Endothelial cell of umbilical vein (primary cell): ENCODE measurements around the gene KMT5B. TPM values are rescaled to one million over a fixed set of nuclear protein-coding genes. Genes with fewer than 3 reads are reported as not detected.

Source experiments
- BruUV-seq: library from RNA; stranded (reverse); fragments of 400-500 nt; replicated peaks from 2 replicates; lab custom pipeline; 2021; lab: Mats Ljungman, UMichigan
- CTCF ChIA-PET: fragments of 300-600, 350-600 bp; sonication (Branson Sonifier 250); formaldehyde crosslinking; loops from one replicate; lab custom pipeline; 2021; ENCODE audit warnings: antibody characterized with exemption, inconsistent platforms; lab: Charles Lee
- POLR2A ChIA-PET: fragments of 300-600, 350-600 bp; sonication (Branson Sonifier 250); formaldehyde crosslinking; loops from one replicate; lab custom pipeline; 2021; ENCODE audit warnings: antibody characterized with exemption, inconsistent platforms; lab: Charles Lee
- DNase-seq: peaks from one replicate; pipeline ENCODE4 v3.0.0-alpha.2; 2011; ENCODE audit warnings: low read depth, low spot score
- FAIRE-seq: peaks from 2 replicates; lab custom pipeline; 2011; peaks lifted over from hg19 to GRCh38; lab: Jason Lieb, UNC
- H2AFZ ChIP-seq: 2 replicates; pipeline ENCODE4 v1.6.0; 2012; ENCODE audit warnings: low read depth, low read length, control low read depth, inconsistent platforms
- H3K27ac ChIP-seq: 2 replicates; pipeline ENCODE4 v1.5.1; 2011; ENCODE audit warnings: low read depth, mild to moderate bottlenecking, control low read depth, low read length, moderate library complexity; ENCODE audit not compliant: insufficient read depth
- H3K27me3 ChIP-seq, 2 experiments: 2 replicates each; pipeline versions ENCODE4 v1.6.0 to v1.6.1; 2011; ENCODE audit warnings: low read length in 2 of 2, mixed read lengths in 1 of 2; ENCODE audit not compliant: control insufficient read depth in 2 of 2, insufficient read depth in 2 of 2
- H3K36me3 ChIP-seq, 2 experiments: 2 replicates in 1 of 2; 3 replicates in 1 of 2; pipeline ENCODE4 v1.5.1; 2011; ENCODE audit warnings: low read length in 2 of 2, mild to moderate bottlenecking in 1 of 2, moderate library complexity in 1 of 2; ENCODE audit not compliant: control insufficient read depth in 2 of 2, insufficient read depth in 2 of 2; ENCODE audit errors: extremely low read depth in 1 of 2
- H3K4me1 ChIP-seq: 3 replicates; pipeline ENCODE4 v1.5.1; 2011; ENCODE audit warnings: mild to moderate bottlenecking, low read length; ENCODE audit not compliant: control insufficient read depth, insufficient read depth; ENCODE audit errors: extremely low read depth
- H3K4me2 ChIP-seq: 2 replicates; pipeline ENCODE4 v1.6.1; 2011; ENCODE audit warnings: low read length, control low read depth, mixed read lengths; ENCODE audit not compliant: insufficient read depth
- H3K4me3 ChIP-seq, 3 experiments: fragments of 200-600 bp in 1 of 3; sonication (generic), shearing (Covaris generic) in 1 of 3; replicated peaks in 1 of 3; 2 replicates each; pipeline ENCODE4 v1.5.1; 2011 to 2016; ENCODE audit warnings: control low read depth in 3 of 3, low read length in 3 of 3, mild to moderate bottlenecking in 2 of 3, inconsistent platforms in 1 of 3, low read depth in 1 of 3, moderate library complexity in 1 of 3; ENCODE audit not compliant: insufficient read depth in 1 of 3
- H3K79me2 ChIP-seq: 2 replicates; pipeline ENCODE4 v1.6.0; 2012; ENCODE audit warnings: low read length, inconsistent platforms; ENCODE audit not compliant: control insufficient read depth, insufficient read depth
- H3K9ac ChIP-seq: replicated peaks from 2 replicates; pipeline ENCODE3; 2011; ENCODE audit warnings: low read length, control low read depth; ENCODE audit not compliant: insufficient read depth; ENCODE audit errors: extremely low read depth
- H3K9me1 ChIP-seq: replicated peaks from 3 replicates; pipeline ENCODE4 v1.6.0; 2011; ENCODE audit warnings: mild to moderate bottlenecking, low read length; ENCODE audit not compliant: control insufficient read depth, insufficient read depth; ENCODE audit errors: extremely low read depth
- H3K9me3 ChIP-seq: replicated peaks from 2 replicates; pipeline ENCODE4 v1.5.1; 2012; ENCODE audit warnings: low read length, inconsistent platforms; ENCODE audit not compliant: control insufficient read depth, insufficient read depth
- H4K20me1 ChIP-seq: replicated peaks from 2 replicates; pipeline ENCODE3; 2011; ENCODE audit warnings: mild to moderate bottlenecking, low read length; ENCODE audit not compliant: control insufficient read depth, insufficient read depth; ENCODE audit errors: extremely low read depth
- EZH2 ChIP-seq: IDR thresholded peaks from 2 replicates; pipeline ENCODE4 v1.6.1; 2012; ENCODE audit warnings: borderline replicate concordance, low read depth, mild to moderate bottlenecking, moderate library complexity, low read length, inconsistent platforms; ENCODE audit not compliant: severe bottlenecking
- JUN ChIP-seq: IDR thresholded peaks from 2 replicates; pipeline ENCODE4 v1.6.1; 2011; ENCODE audit warnings: borderline replicate concordance, low read depth; ENCODE audit not compliant: insufficient read length, insufficient read depth
- MAX ChIP-seq: IDR thresholded peaks from 2 replicates; pipeline ENCODE4 v1.6.1; 2011; ENCODE audit not compliant: insufficient read depth, insufficient read length
- MYC ChIP-seq: IDR thresholded peaks from one replicate; pipeline ENCODE4 v1.6.1; 2011; ENCODE audit warnings: mild to moderate bottlenecking, low read depth, low read length
- POLR2AphosphoS5 ChIP-seq: IDR thresholded peaks from 2 replicates; pipeline ENCODE4 v1.6.1; 2012; ENCODE audit warnings: low read depth, mild to moderate bottlenecking, control low read depth, low read length, moderate library complexity; ENCODE audit not compliant: insufficient read depth
- dilution Hi-C: fragments of 300-500 bp; cut with MboI; formaldehyde crosslinking; loops from one replicate; pipeline ENCODE4 v1.15.0; 2019; ENCODE audit warnings: low sequenced_read_pairs; ENCODE audit not compliant: extremely low pct_ligation_motif_present
- intact Hi-C: fragments of 100-400 bp; cut with micrococcal nuclease; formaldehyde crosslinking; loops from one replicate; pipeline ENCODE4 v1.10.0; 2022
- polyA plus RNA-seq, 4 experiments: library from polyadenylated mRNA; depleted of rRNA in 3 of 4; stranded (reverse) in 3 of 4; unstranded in 1 of 4; fragments of >200 nt; gene quantifications; 2 replicates each; pipeline versions ENCODE4 v1.2.1 to v1.2.3, GENCODE V29; 2011 to 2012; ENCODE audit warnings: missing spikeins in 1 of 4
- total RNA-seq: library from RNA; stranded (reverse); gene quantifications from 2 replicates; pipeline ENCODE4 v1.2.3, GENCODE V29; 2021

KMT5B gene
- total and polyA plus RNA-seq, 2 donors (not counting 3 experiments of a cell fraction or from before 2014, with no cell fraction given), result 10.1 to 36.3 TPM

- DNase-seq (no peak), FAIRE-seq (no peak)
- Histone ChIP-seq H3K27ac (no peak overlapping the region), H4K20me1 (no peaks in the 10 kb centered on the region), H3K79me2 (no peaks in the 10 kb centered on the region), H3K4me2 (no peak overlapping the region), H3K9me1 (no peaks in the 10 kb centered on the region), H3K4me3 (no peak overlapping the region), H3K9ac (no peak overlapping the region), H3K36me3 (no peaks in the 10 kb centered on the region), H2AFZ (no peak overlapping the region), H3K4me1 (no peaks in the 10 kb centered on the region), H3K27me3 (no peaks in the 10 kb centered on the region), H3K9me3 (no peaks in the 10 kb centered on the region)
- CTCF ChIA-PET, result no interaction called here
- intact Hi-C loops (no loop called here), dilution Hi-C loops (no loop called here)
- POLR2A ChIA-PET, result no interaction called here
- no peak for TF ChIP-seq EZH2
- BruUV-seq, result no TSS peak
These were observed 77.9 kb downstream of the KMT5B start for GRCh38 chr11:68135161-68135560.

GRCh38 chr11:68133761-68134160, 79.3 kb downstream of the KMT5B start:
- Histone ChIP-seq H3K9me1 (no peaks in the 10 kb centered on the region), H3K4me1 (no peaks in the 10 kb centered on the region), H3K4me2 (no peak overlapping the region), H2AFZ (no peak overlapping the region), H3K9ac (no peak overlapping the region), H3K4me3 (no peak overlapping the region), H3K9me3 (no peaks in the 10 kb centered on the region), H3K27ac (no peak overlapping the region), H4K20me1 (no peaks in the 10 kb centered on the region), H3K27me3 (no peaks in the 10 kb centered on the region), H3K36me3 (no peaks in the 10 kb centered on the region), H3K79me2 (no peaks in the 10 kb centered on the region)
- BruUV-seq, result no TSS peak
- intact Hi-C loops (no loop called here), dilution Hi-C loops (no loop called here)
- FAIRE-seq (no peak), DNase-seq (no peak)
- TF ChIP-seq JUN (no peak), MYC (no peak), MAX (no peak), POLR2AphosphoS5 (no peak)
- CTCF ChIA-PET, result no interaction called here
- POLR2A ChIA-PET, result no interaction called here
